Pancreas (tissue), 10 donors: ENCODE measurements around the gene GDPD5. TPM values are rescaled to one million over a fixed set of nuclear protein-coding genes. Genes with fewer than 3 reads are reported as not detected.
A peak's percentile ranks its signal among the peaks of the same experiment; 100 is the strongest.

Experiments used
- ATAC-seq, 4 donors: fragments of 200-7000 bp; cut with Tn5 transposase; one replicate each; pipeline versions ENCODE4 v1.8.0 to v1.9.1; 2020; ENCODE audit warnings: mild to moderate bottlenecking in 4 of 4, moderate library complexity in 4 of 4
- DNase-seq, 6 donors: peaks; one replicate each; pipeline ENCODE4 v3.0.0-alpha.2; 2020
- FAIRE-seq: peaks from 2 replicates; lab custom pipeline; 2012; peaks lifted over from hg19 to GRCh38; lab: Jason Lieb, UNC
- H3K27ac ChIP-seq, 4 donors: fragments of 200-600 bp; sonication (generic); 1 replicate in 3 of 4; 2 replicates in 1 of 4; pipeline versions ENCODE4 v1.5.0 to v1.8.0; 2020
- H3K27me3 ChIP-seq, 4 donors: fragments of 200-600 bp; one replicate each; pipeline ENCODE4 v1.8.0; 2021
- H3K36me3 ChIP-seq, 3 donors: fragments of 200-600 bp; sonication (generic) in 1 of 3; one replicate each; pipeline versions ENCODE4 v1.5.0 to v1.8.0; 2020 to 2021
- H3K4me1 ChIP-seq, 3 donors: fragments of 200-600 bp; one replicate each; pipeline ENCODE4 v1.8.0; 2021
- H3K4me3 ChIP-seq, 4 donors: fragments of 200-600 bp; sonication (generic) in 2 of 4; one replicate each; pipeline versions ENCODE4 v1.5.0 to v1.8.0; 2020 to 2021
- H3K9me3 ChIP-seq, 4 donors: fragments of 200-600 bp; one replicate each; pipeline ENCODE4 v1.8.0; 2021
- WGBS, 2 donors: extraction: QIAGEN DNeasy Blood & Tissue Kit; methylation state at CpG; one replicate each; pipeline ENCODE4 v1.1.7; 2013; 5-methylcytosine and 5-hydroxymethylcytosine counted together
- intact Hi-C, 3 donors: fragments of 100-400 bp; cut with DNase I; formaldehyde crosslinking; loops; one replicate each; pipeline versions ENCODE4 v1.11.1 to v1.14.2; 2022
- polyA plus RNA-seq, 2 donors: library from polyadenylated mRNA; stranded (reverse); fragments of 200-250 nt; gene quantifications; one replicate each; pipeline ENCODE4 v1.2.3, GENCODE V29; 2013
- total RNA-seq, 6 donors: library from RNA; stranded (reverse); fragmentation: NEBNext Ultra II Directional in 4 of 6; extraction: Animal tissue kit (Norgen Biotek cat#: 25700) in 4 of 6; gene quantifications; one replicate each; pipeline versions ENCODE4 v1.2.1 to v1.2.4, GENCODE V29; 2021 to 2023
- TF ChIP-seq, protein P1 (sequence below), 4 donors: fragments of 200-600 bp; sonication (generic) in 3 of 4; IDR thresholded peaks; one replicate each; pipeline versions ENCODE4 v1.5.0 to v1.8.0; 2021; ENCODE audit warnings: antibody characterized with exemption in 4 of 4
- donor health status: healthy with polysubstance abuse.
- donor health status: DM: no; HTN: no; CAD: no; lungs with moderate emphysema.
- donor health status: DM: no; HTN: no; CAD: no.
- donor health status: control.
- donor health status: control.
- donor health status: Bipolar disorder and iron deficiency.
- donor health status: DM: yes; HTN: yes; CAD: no.
- donor health status: DM: no; HTN: no; CAD: no.
- donor health status: DM: no; HTN: no; CAD: no.
- donor health status: DM: yes; HTN: yes; CAD: no.

Gene GDPD5
- total and polyA plus RNA-seq, 8 donors = 24.3 to 92.9 (median 32.7) TPM

DNA sequence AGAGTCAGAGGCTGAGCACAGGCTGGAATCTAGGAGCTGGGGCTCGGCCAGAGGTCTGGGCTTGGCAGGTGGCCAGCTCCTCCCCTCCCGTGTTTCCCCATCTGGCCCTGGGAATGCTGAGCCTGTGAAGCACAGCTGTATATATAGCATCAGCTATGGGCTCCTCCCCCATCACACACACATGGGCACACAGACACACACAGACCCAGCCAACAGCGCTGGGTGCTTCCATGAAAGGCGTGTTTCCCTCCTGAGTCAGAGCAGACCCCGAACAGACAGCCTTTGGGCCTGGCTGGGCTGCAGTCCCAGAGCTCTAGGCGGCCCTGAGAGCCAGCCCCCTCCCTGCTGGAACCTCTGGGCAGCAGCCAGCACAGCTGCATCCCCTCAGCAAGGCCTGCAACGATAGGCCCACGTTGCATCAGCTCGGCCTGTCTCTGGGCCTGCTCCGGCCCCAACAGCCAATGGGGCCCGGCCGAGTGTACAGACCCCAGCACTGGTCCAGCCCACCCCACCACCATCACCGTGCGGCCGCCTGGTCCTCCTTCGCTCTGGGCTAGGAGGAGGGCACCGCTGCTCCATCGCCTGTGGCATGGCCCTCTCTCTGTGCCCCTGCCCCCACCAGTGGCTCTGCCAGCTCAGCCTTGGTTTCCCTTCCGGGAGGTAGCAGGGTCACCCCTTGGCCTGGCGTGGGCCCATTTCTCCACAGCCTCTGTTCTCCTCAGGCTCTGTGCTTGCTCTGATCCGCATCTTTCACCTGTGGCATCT, 28.7 kb upstream of the GDPD5 start:
- Histone ChIP-seq H3K4me1 (no peaks in the 10 kb centered on the region), H3K27me3 (no peaks in the 10 kb centered on the region), H3K9me3 (no peaks in the 10 kb centered on the region), H3K27ac (peak overlapping the region in 1 of 4 donors; percentile 52), H3K4me3 (no peak overlapping the region), H3K36me3 (no peaks in the 10 kb centered on the region)
- intact Hi-C loops = no loop called here
- DNase-seq = peak in 5 of 6 donors; percentile 41 to 71 (median 61)
- 68 to 70% methylated on average over 20 to 21 of the region's 21 CpGs for WGBS, 2 donors
- TF ChIP-seq, protein P1, sequence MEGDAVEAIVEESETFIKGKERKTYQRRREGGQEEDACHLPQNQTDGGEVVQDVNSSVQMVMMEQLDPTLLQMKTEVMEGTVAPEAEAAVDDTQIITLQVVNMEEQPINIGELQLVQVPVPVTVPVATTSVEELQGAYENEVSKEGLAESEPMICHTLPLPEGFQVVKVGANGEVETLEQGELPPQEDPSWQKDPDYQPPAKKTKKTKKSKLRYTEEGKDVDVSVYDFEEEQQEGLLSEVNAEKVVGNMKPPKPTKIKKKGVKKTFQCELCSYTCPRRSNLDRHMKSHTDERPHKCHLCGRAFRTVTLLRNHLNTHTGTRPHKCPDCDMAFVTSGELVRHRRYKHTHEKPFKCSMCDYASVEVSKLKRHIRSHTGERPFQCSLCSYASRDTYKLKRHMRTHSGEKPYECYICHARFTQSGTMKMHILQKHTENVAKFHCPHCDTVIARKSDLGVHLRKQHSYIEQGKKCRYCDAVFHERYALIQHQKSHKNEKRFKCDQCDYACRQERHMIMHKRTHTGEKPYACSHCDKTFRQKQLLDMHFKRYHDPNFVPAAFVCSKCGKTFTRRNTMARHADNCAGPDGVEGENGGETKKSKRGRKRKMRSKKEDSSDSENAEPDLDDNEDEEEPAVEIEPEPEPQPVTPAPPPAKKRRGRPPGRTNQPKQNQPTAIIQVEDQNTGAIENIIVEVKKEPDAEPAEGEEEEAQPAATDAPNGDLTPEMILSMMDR (IDR thresholded peaks at IDR 0.05) = no peak
- no peak for FAIRE-seq
- peak; percentile 38 to 73 (median 71) for ATAC-seq

DNA sequence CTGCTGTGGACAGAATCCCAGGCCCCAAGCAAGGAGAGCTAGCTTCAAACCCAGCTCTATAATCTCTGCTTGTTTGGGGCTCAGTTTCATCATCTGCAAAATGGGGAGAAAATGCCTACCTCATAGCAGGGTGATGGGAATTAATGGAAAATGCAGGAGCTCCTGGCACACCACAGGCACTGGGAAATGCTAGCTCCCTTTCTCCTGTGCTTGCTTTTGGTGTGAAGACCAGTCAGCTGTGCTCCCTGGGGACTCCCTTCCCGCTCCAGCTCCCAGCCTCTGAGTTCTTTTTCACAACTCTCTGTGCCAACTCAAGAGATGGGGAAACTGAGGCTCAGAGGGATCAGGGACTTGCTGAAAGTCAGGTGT, 28.1 kb upstream of the GDPD5 start:
- intact Hi-C loops = no loop called here
- DNase-seq = no peak
- Histone ChIP-seq H3K27me3 (no peaks in the 10 kb centered on the region), H3K4me1 (no peaks in the 10 kb centered on the region), H3K36me3 (no peaks in the 10 kb centered on the region), H3K27ac (no peak overlapping the region), H3K9me3 (no peaks in the 10 kb centered on the region), H3K4me3 (no peak overlapping the region)
- no peak for ATAC-seq
- FAIRE-seq = no peak
- 76 to 80% methylated on average over 1 of the region's 1 CpG for WGBS, 2 donors
- TF ChIP-seq, protein P1 (IDR thresholded peaks at IDR 0.05) = no peak

DNA sequence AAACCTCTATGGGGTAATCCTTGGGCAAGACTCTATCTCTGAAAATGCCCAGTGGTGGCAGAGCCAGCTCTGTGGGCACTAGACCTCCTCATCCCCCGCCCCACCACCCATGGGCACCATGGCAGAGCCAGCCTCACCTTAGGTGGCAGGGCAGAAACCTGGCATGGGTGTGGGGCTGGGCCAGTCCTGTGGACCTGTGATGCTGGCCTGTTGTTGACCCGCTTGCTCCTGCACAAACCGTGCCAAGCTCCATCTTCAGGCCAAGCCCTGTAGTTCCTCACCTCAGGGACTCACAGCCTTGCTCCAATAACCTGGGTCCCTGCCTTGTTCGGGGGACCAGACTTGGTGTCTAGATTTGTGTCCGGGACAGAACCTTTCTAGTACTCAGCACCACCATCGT, 27.4 kb upstream of the GDPD5 start:
- TF ChIP-seq, protein P1 (IDR thresholded peaks at IDR 0.05) = no peak
- FAIRE-seq = no peak
- intact Hi-C loops = no loop called here

DNA sequence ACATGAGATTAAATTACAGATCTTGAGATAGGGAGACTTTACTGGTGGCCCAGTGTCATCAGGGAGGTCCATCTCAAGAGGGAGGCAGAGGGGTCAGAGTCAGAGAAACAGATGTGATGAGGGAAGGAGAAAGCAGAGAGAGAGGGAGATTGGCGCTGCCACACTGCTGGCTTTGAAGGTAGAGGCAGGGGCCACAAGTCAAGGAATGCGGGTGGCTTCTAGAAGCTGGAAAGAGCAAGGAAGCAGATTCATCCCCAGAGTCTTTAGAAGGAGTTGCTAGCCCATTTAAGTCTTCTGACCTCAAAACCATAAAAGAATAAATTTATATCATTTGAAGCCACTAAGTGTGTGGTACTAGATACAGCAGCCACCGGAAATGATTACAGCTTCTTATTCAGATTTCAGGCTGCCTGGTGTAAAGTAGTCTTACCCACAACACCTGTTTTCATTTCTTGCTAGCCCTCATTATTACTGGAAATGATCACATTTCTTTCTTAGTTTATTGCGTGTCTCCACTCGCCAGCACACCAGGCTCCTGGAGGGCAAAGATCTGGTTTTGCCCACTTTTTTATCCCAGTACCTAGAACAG, 23.7 kb upstream of the GDPD5 start:
- DNase-seq (no peak), ATAC-seq (no peak), FAIRE-seq (no peak)
- Histone ChIP-seq H3K27ac (no peak overlapping the region), H3K4me1 (no peaks in the 10 kb centered on the region), H3K4me3 (no peak overlapping the region), H3K27me3 (no peaks in the 10 kb centered on the region), H3K9me3 (no peaks in the 10 kb centered on the region), H3K36me3 (no peaks in the 10 kb centered on the region)
- intact Hi-C loops = no loop called here
- WGBS, 2 donors = 89 to 97% methylated on average over 5 of the region's 5 CpGs
- TF ChIP-seq, protein P1 (IDR thresholded peaks at IDR 0.05) = no peak

More for the DNA sequence above, 27.4 kb upstream of the GDPD5 start:
- Histone ChIP-seq H3K36me3 (no peaks in the 10 kb centered on the region), H3K4me3 (no peak overlapping the region), H3K27ac (no peak overlapping the region), H3K4me1 (no peaks in the 10 kb centered on the region), H3K9me3 (no peaks in the 10 kb centered on the region), H3K27me3 (no peaks in the 10 kb centered on the region)
- no peak for ATAC-seq
- no peak for DNase-seq
- 80 to 84% methylated on average over 6 of the region's 6 CpGs for WGBS, 2 donors
